DND-41 (cell line): ENCODE data around the gene LUZP1.
"Not testable (repeated sequence)": the region's sequence is repeated elsewhere in the genome, so short reads cannot be mapped to it uniquely, and the experiment has no call there.

Experiments
- ATAC-seq: fragments of 200-7000 bp; cut with Tn5 transposase; 3 replicates; pipeline ENCODE4 v1.9.1; 2021; ENCODE audit warnings: low read depth; ENCODE audit not compliant: insufficient read depth
- DNase-seq: peaks from one replicate; pipeline ENCODE4 v3.0.0-alpha.2; 2020
- H2AFZ ChIP-seq: 2 replicates; pipeline ENCODE4 v1.6.0; 2012; ENCODE audit warnings: low read depth, low read length
- H3K27ac ChIP-seq: 2 replicates; pipeline ENCODE4 v1.5.1; 2012; ENCODE audit warnings: low read length, inconsistent platforms
- H3K27me3 ChIP-seq: fragments of 200-600 bp; sonication (generic); 2 replicates; pipeline ENCODE4 v1.6.0; 2012; ENCODE audit warnings: low read length, mild to moderate bottlenecking, inconsistent platforms; ENCODE audit not compliant: insufficient read depth, poor library complexity
- H3K36me3 ChIP-seq: 2 replicates; pipeline ENCODE4 v1.5.1; 2012; ENCODE audit warnings: low read length, inconsistent platforms; ENCODE audit not compliant: insufficient read depth
- H3K4me1 ChIP-seq: 2 replicates; pipeline ENCODE4 v1.5.1; 2012; ENCODE audit warnings: mild to moderate bottlenecking, low read length; ENCODE audit not compliant: insufficient read depth
- H3K4me2 ChIP-seq: 2 replicates; pipeline ENCODE4 v1.6.0; 2012; ENCODE audit warnings: mild to moderate bottlenecking, moderate library complexity, low read length, inconsistent platforms; ENCODE audit not compliant: insufficient read depth
- H3K4me3 ChIP-seq, 2 experiments: fragments of 200-600 bp in 1 of 2; shearing (Covaris generic) in 1 of 2; 2 replicates each; pipeline ENCODE4 v1.5.1; 2012 to 2016; ENCODE audit warnings: inconsistent platforms in 2 of 2, low read length in 2 of 2, mild to moderate bottlenecking in 2 of 2, low read depth in 1 of 2, moderate library complexity in 1 of 2
- H3K79me2 ChIP-seq: 2 replicates; pipeline ENCODE4 v1.6.0; 2012; ENCODE audit warnings: low read length, inconsistent platforms; ENCODE audit not compliant: insufficient read depth
- H3K9ac ChIP-seq: 2 replicates; pipeline ENCODE4 v1.6.0; 2012; ENCODE audit warnings: low read depth, mild to moderate bottlenecking, inconsistent platforms, low read length, moderate library complexity
- H3K9me3 ChIP-seq: 2 replicates; pipeline ENCODE4 v1.5.1; 2012; ENCODE audit warnings: low read length, moderate library complexity, mild to moderate bottlenecking, inconsistent platforms; ENCODE audit not compliant: insufficient read depth, severe bottlenecking
- H4K20me1 ChIP-seq: 2 replicates; pipeline ENCODE4 v1.6.0; 2012; ENCODE audit warnings: low read length; ENCODE audit not compliant: insufficient read depth
- EZH2 ChIP-seq: IDR thresholded peaks from 3 replicates; pipeline ENCODE4 v1.6.1; 2012; ENCODE audit warnings: borderline replicate concordance, low read depth, mild to moderate bottlenecking, moderate library complexity, low read length, inconsistent platforms; ENCODE audit not compliant: severe bottlenecking
- TF ChIP-seq, protein P1 (sequence below): IDR thresholded peaks from 2 replicates; pipeline ENCODE4 v1.5.1; 2012; ENCODE audit warnings: borderline replicate concordance, low read length, moderate library complexity, mild to moderate bottlenecking; ENCODE audit not compliant: poor library complexity, severe bottlenecking; ENCODE audit errors: extremely low read depth

LUZP1 gene

DNA sequence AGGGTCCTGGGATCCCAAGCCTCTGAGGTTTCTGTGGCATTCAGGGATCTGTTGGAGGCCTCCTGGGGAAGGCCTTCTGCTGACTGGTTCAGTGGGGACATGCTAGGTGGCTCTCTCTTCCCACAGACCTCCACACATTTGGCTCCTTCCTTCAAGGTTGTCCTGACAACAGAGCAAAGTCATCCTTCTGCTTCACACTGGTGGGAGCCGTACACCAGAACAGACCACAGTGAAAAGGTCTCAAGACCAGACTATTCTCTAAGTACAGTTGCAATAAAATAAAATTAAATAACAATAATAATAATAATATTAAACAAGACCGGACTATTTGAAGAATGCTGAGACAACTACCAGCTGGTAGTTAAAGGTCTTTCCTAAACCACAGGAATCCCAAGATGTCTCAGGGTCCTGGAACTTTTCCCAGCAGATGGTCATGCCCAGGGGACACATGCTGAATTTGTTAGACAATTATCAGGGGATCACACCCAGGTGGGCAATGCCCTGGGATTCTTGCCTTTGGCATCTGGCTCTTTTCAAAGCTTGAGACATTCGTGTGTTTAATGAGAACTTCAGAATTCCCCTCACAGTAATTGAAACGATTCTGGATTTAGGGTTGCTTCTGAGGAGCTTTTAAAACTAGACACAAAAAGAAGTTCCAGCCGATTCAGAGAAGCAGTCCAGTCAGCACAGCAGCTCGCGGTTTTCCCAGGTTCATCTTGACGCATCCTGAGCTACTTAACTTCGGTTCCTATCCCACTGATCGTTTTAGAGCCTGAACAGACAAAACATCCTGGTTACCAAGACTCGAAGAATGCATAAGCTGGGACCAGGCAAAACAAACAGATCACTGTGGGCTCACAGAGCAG lies 25.7 kb upstream of the LUZP1 start:
- Histone ChIP-seq H3K79me2 (no peaks in the 10 kb centered on the region), H3K4me2 (no peak overlapping the region), H3K9ac (no peak overlapping the region), H3K27ac (no peak overlapping the region), H3K9me3 (no peaks in the 10 kb centered on the region), H3K4me3 (no peak overlapping the region), H3K4me1 (no peaks in the 10 kb centered on the region), H4K20me1 (no peaks in the 10 kb centered on the region), H2AFZ (no peak overlapping the region), H3K27me3 (peaks cover 5% of the 10 kb centered on the region), H3K36me3 (no peaks in the 10 kb centered on the region)
- ATAC-seq (no peak), DNase-seq (no peak)
- no peak for TF ChIP-seq EZH2
- TF ChIP-seq, protein P1, sequence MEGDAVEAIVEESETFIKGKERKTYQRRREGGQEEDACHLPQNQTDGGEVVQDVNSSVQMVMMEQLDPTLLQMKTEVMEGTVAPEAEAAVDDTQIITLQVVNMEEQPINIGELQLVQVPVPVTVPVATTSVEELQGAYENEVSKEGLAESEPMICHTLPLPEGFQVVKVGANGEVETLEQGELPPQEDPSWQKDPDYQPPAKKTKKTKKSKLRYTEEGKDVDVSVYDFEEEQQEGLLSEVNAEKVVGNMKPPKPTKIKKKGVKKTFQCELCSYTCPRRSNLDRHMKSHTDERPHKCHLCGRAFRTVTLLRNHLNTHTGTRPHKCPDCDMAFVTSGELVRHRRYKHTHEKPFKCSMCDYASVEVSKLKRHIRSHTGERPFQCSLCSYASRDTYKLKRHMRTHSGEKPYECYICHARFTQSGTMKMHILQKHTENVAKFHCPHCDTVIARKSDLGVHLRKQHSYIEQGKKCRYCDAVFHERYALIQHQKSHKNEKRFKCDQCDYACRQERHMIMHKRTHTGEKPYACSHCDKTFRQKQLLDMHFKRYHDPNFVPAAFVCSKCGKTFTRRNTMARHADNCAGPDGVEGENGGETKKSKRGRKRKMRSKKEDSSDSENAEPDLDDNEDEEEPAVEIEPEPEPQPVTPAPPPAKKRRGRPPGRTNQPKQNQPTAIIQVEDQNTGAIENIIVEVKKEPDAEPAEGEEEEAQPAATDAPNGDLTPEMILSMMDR, result no peak

DNA sequence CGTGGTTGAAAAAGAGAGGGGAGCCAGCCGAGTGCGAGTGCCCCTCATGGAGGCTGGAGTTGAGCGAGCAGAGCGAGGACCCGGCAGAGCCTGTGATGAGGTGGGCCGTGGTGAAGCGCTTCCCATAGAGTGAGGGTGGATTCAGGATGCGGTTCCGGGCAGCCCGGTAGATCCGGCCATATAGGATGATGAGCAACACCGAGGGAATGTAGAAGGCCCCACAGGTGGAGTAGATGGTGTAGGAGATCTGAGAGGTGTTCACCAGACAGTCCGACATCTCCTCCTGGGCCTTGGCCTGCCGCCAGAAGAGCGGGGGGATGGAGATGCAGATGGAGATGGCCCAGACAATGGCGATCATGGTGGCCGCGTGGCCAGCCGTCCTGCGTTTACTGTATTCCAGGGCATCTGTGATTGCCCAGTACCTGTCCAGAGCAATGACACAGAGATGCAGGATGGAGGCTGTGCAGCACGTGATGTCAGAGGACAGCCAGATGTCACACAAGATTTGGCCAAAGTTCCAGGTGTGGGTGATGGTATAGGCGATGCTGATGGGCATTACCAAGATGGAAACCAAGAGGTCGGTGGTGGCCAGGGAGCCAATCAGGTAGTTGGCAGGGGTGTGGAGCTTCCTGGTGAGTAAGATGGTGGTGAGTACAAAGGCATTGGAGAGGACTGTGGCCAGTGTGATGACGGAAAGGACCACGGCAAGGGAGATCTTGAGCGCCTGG lies 24.9 kb upstream of the LUZP1 start:
- DNase-seq, result no peak
- Histone ChIP-seq H3K27ac (no peak overlapping the region), H3K4me3 (no peak overlapping the region), H3K27me3 (peaks cover 5% of the 10 kb centered on the region), H3K36me3 (no peaks in the 10 kb centered on the region), H3K9ac (no peak overlapping the region), H3K79me2 (no peaks in the 10 kb centered on the region), H3K9me3 (no peaks in the 10 kb centered on the region), H2AFZ (no peak overlapping the region), H3K4me2 (no peak overlapping the region), H3K4me1 (no peaks in the 10 kb centered on the region), H4K20me1 (no peaks in the 10 kb centered on the region)
- no peak for ATAC-seq
- TF ChIP-seq, protein P1, result no peak
- no peak for TF ChIP-seq EZH2

DNA sequence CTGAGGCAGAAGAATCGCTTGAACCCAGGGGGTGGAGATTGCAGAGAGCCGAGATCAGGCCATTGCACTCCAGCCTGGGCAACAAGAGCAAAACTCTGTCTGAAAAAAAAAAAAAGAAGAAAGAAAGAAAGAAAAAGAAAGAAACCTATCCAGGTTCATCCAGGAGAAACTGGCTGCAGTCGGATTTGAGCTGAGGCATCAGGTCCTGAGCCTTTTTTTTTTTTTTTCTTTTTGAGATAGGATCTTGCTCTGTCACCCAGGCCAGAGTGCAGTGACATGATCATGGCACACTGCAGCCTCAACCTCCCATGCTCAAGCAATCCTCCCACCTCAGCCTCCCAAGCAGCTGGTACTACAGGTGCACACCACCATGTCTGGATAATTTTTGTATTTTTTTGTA lies 22.5 kb upstream of the LUZP1 start:
- H3K36me3 ChIP-seq, result no peaks in the 10 kb centered on the region
- no peaks in the 10 kb centered on the region for H3K79me2 ChIP-seq
- no peak overlapping the region for H2AFZ ChIP-seq
- no peak overlapping the region for H3K4me3 ChIP-seq
- ATAC-seq, result no peak
- no peaks in the 10 kb centered on the region for H3K4me1 ChIP-seq
- no peak overlapping the region for H3K4me2 ChIP-seq
- no peak overlapping the region for H3K27ac ChIP-seq
- no peak overlapping the region for H3K9ac ChIP-seq
- DNase-seq, result no peak
- TF ChIP-seq, protein P1, result no peak
- TF ChIP-seq EZH2, result no peak
- H4K20me1 ChIP-seq, result no peaks in the 10 kb centered on the region
- H3K9me3 ChIP-seq, result no peaks in the 10 kb centered on the region
- H3K27me3 ChIP-seq, result peaks cover 2% of the 10 kb centered on the region

DNA sequence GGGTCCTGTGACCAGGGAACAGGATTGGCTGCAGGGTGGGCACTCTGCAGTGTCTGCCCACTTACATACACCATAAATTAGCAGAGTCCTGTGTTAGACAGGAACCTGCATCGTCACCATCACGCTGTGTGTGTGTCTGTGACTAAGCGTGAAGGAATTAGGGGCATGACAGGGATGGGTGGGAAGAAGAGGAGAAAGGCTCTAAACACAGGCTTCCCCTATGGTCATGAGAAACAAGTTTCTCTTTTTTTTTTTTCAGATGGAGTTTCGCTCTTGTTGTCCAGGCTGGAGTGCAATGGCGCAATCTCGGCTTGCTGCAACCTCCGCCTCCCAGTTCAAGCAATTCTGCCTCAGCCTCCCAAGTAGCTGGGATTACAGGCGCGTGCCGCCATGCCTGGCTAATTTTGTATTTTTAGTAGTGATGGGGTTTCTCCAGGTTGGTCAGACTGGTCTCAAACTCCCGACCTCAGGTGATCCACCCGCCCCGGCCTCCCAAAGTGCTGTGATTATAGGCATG lies 20.3 kb upstream of the LUZP1 start:
- not testable (repeated sequence) for H3K27me3 ChIP-seq, H3K79me2 ChIP-seq, H3K27ac ChIP-seq, H2AFZ ChIP-seq, DNase-seq, H3K9me3 ChIP-seq, H3K4me2 ChIP-seq, H3K36me3 ChIP-seq, H3K9ac ChIP-seq, H3K4me1 ChIP-seq, H4K20me1 ChIP-seq, H3K4me3 ChIP-seq, ATAC-seq
